GM10248 (cell line): ENCODE measurements around the gene ADAMTS13.

ENCODE experiments used
- CTCF ChIA-PET: fragments of 300-600 bp; sonication (Branson Sonifier 250); formaldehyde crosslinking; extraction: SDS; loops from one replicate; lab custom pipeline; 2021; ENCODE audit warnings: antibody characterized with exemption; lab: Yijun Ruan, JAX
- POLR2A ChIA-PET: fragments of 350-650 bp; sonication (Branson Sonifier 250); formaldehyde crosslinking; extraction: SDS; loops from one replicate; lab custom pipeline; 2020; ENCODE audit warnings: antibody characterized with exemption; lab: Yijun Ruan, JAX
- DNase-seq: peaks from one replicate; pipeline ENCODE4 v3.0.0; 2012; ENCODE audit errors: extremely low spot score
- TF ChIP-seq, protein P1 (sequence below): IDR thresholded peaks from 2 replicates; pipeline ENCODE4 v1.5.1; 2012; ENCODE audit warnings: mild to moderate bottlenecking, low read depth; ENCODE audit errors: extremely low read depth, missing control alignments, control extremely low read depth

Gene ADAMTS13

DNA sequence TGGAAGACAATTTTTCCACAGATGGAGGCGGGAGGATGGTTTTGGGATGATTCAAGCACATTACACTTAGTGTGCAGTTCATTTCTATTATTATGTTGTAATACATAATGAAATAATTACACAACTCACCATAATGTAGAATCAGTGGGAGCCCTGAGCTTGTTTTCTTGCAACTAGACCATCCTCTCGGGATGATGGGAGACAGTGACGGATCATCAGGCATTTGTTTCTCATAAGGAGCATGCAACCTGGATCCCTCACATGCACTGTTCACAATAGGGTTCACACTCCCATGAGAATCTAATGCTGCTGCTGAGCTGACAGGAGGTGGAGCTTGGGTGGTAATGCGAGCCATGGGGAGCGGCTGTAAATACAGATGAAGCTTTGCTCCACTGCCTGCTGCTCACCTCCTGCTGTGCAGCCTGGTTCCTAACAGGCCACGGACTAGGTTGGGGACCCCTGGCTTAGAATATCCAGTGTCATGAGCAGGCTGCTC, 44.4 kb upstream of the ADAMTS13 start:
- DNase-seq = no peak
- TF ChIP-seq, protein P1, sequence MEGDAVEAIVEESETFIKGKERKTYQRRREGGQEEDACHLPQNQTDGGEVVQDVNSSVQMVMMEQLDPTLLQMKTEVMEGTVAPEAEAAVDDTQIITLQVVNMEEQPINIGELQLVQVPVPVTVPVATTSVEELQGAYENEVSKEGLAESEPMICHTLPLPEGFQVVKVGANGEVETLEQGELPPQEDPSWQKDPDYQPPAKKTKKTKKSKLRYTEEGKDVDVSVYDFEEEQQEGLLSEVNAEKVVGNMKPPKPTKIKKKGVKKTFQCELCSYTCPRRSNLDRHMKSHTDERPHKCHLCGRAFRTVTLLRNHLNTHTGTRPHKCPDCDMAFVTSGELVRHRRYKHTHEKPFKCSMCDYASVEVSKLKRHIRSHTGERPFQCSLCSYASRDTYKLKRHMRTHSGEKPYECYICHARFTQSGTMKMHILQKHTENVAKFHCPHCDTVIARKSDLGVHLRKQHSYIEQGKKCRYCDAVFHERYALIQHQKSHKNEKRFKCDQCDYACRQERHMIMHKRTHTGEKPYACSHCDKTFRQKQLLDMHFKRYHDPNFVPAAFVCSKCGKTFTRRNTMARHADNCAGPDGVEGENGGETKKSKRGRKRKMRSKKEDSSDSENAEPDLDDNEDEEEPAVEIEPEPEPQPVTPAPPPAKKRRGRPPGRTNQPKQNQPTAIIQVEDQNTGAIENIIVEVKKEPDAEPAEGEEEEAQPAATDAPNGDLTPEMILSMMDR = no peak
- CTCF ChIA-PET = interaction anchor here (1.6 kb wide), 1 partner anchor 23 kb away, joined by 4 read pairs; no protein-coding TSS in a partner anchor
- POLR2A ChIA-PET = no interaction called here

DNA sequence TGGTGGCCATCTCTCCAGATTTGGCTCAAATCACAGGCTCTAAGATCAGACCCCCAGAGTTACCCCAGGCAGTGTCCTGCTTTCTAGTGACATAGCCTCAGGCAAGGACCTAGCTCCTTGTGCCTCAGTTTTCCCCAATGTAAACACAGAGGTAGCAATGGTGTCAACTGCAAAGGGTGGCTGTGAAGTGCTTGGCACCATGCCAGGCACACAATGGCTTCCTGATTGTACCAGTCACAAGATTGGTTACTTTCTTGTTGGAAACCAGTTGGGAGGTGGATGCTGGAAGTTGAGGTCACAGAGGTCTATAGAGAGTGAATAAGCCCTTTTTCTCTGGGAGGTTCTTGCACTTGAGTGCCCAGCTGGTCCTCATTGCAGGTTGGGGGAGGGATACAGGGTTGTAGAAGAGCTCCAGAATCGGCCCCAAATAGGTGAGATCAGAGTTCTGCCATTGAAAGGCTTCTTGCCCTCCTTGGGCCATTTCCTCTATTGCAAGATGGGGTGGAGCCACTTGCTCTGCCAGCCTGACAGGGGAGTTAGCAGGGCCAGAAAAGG, 43.7 kb upstream of the ADAMTS13 start:
- TF ChIP-seq, protein P1 = no peak
- DNase-seq = no peak
- CTCF ChIA-PET = interaction anchor here (1.4 kb wide), 1 partner anchor 9 kb away, joined by 6 read pairs; no protein-coding TSS in a partner anchor
- POLR2A ChIA-PET = no interaction called here

DNA sequence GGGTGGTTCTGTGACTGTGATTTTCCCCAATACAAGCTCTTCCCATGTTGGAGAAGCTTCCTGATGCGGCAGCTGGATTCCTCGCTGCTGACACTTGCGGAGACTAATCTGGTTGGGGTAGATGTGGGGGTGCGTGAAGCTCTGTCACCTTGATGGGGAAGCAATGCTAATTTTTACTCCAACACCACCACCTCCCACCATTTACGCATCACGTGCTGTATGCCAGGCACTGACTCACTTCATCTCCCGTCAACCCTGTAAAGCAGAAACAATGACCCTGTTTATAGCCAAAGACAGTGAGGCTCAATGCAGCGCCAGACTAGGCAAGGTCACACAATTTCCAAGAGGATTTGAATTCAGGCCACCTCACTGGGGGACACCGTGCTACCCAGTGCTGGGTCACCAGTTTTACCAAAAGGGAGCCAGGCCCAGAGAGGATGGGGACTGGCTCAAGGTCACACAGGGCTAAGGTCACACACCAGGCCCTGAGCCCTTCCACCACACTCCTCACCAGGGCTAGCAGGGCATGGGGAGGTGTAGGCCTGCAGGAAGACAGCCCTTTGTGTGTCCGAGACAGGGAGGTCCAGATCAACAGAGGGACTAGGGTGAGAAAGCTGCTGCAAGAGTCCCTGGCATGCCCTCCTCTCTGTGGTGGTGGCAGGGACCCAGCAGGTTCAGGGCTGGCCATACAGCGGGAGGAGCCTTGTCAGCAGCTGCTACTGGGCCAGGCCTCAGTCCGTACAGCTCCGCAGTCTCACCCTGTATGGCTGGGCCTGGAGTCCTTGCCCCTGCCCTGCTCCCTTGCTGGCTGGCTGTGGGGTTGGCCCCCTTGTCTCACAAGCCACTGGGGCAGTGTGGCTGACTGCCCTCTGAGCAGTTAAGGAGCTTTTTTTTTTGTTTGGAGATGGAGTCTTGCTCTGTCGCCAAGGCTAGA, 42.7 kb upstream of the ADAMTS13 start:
- ChIA-PET CTCF (interaction anchor here (1.4 kb wide), 1 partner anchor 8 kb away, joined by 6 read pairs; no protein-coding TSS in a partner anchor), POLR2A (no interaction called here)

DNA sequence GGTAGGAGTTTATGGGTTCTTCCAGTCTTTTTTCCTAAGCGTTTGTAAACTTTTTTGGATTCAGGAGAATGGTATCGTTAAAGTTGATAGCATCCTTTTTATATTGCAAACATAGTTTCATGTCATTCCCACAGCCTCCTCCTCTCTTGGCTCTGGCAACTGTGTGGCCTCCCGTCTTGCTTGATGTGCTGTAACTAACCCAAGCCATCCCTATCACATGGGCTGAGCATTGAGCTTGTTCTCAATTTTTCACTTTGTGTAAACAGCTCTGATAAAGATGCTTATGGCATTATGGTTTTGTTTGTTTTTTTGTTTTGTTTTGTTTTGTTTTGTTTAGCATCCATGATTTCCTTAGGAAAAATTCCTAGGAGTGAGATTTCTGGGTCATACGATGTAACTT, 41.4 kb upstream of the ADAMTS13 start:
- POLR2A ChIA-PET = no interaction called here

More for the DNA sequence above, 42.7 kb upstream of the ADAMTS13 start:
- TF ChIP-seq, protein P1 = no peak
- DNase-seq = no peak

DNA sequence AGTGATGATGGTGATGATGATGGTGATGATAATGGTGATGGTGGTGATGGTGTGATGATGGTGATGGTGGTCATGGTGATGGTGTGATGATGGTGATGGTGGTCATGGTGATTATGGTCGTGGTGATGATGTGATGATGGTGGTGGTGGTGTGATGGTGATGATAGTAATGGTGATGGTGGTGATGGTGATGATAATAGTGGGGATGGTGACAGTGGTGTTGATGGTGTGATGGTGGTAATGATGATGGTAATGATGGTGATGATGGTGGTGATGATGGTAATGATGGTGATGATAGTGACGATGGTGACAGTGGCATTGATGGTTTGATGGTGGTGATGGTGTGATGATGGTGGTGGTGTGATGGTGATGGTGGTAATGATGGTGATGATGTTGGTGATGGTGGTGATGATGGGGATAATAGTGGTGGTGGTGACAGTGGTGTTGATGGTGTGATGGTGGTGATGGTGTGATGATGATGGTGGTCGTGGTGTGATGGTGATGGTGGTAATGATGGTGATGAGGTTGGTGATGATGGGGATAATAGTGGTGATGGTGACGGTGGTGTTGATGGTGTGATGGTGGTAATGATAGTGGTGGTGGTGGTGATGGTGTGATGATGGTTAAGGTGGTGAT, 39.5 kb upstream of the ADAMTS13 start:
- ChIA-PET CTCF (no interaction called here), POLR2A (no interaction called here)
- TF ChIP-seq, protein P1 = no peak
- no peak for DNase-seq

More for the DNA sequence above, 41.4 kb upstream of the ADAMTS13 start:
- DNase-seq = no peak
- CTCF ChIA-PET = no interaction called here
- TF ChIP-seq, protein P1 = no peak

DNA sequence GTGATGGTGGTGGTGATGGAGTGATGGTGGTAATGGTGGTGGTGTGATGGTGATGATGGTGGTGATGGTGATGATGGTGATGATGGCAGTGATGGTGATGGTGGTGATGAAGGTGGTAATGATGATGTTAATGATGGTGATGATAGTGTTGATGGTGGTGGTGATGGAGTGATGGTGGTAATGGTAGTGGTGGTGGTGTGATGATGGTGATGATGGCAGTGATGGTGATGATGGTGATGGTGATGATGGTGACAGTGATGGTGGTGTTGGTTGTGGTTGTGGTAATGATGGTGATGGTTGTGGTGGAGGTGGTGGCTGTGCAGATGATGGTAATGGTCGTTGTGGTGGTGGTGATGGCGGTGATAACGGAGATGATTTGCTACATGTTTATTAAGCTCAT, 38.7 kb upstream of the ADAMTS13 start:
- CTCF ChIA-PET = no interaction called here
- DNase-seq = no peak
- POLR2A ChIA-PET = no interaction called here
- TF ChIP-seq, protein P1 = no peak
